Measurements from ENCODE around the gene OR1Q1. TPM values are rescaled to one million over a fixed set of nuclear protein-coding genes. Genes with fewer than 3 reads are reported as not detected.
"Not testable (repeated sequence)": the region's sequence is repeated elsewhere in the genome, so short reads cannot be mapped to it uniquely, and the experiment has no call there.

The OR1Q1 gene
- total RNA-seq (2014; rRNA removed): not detected in 2 replicates
- polyA plus RNA-seq (2012): not detected

- no peak for DNase-seq (ENCODE audit: low read depth)
Measured at GRCh38 chr9:122614362-122614761, at the start of gene OR1Q1. Gene OR1Q1, plus strand, starts transcription at chr9:122614738. Its CDS starts 0 bp downstream, at chr9:122614738.

GRCh38 chr9:122567901-122568300, 46.6 kb upstream of the OR1Q1 start:
- no peak for DNase-seq (ENCODE audit: low read depth)

GRCh38 chr9:122572456-122572855, 42.1 kb upstream of the OR1Q1 start:
- DNase-seq (ENCODE audit: low read depth): no peak

GRCh38 chr9:122579874-122580273, 34.7 kb upstream of the OR1Q1 start:
- no peak for DNase-seq (ENCODE audit: low read depth)

GRCh38 chr9:122580360-122580759, 34.2 kb upstream of the OR1Q1 start:
- peak; percentile 26 for DNase-seq (ENCODE audit: low read depth)

- DNase-seq (ENCODE audit: low read depth): not testable (repeated sequence)
Measured at GRCh38 chr9:122583284-122583683, 31.3 kb upstream of the OR1Q1 start, which contains the start of gene OR1L8. Gene OR1L8, minus strand, starts transcription at chr9:122583384. Its CDS starts 14,907 bp downstream, at chr9:122568477.

- DNase-seq (ENCODE audit: low read depth): no peak
Measured at GRCh38 chr9:122605691-122606090, 8.8 kb upstream of the OR1Q1 start.

- DNase-seq (ENCODE audit: low read depth): no peak
Measured at GRCh38 chr9:122606587-122606986, 8.0 kb upstream of the OR1Q1 start.

GRCh38 chr9:122609804-122610203, 4.7 kb upstream of the OR1Q1 start:
- no peak for DNase-seq (ENCODE audit: low read depth)

- DNase-seq (ENCODE audit: low read depth): no peak
Measured at GRCh38 chr9:122619996-122620395, 5.5 kb downstream of the OR1Q1 start.

- no peak for DNase-seq (ENCODE audit: low read depth)
Measured at GRCh38 chr9:122642226-122642625, 27.7 kb downstream of the OR1Q1 start.

- DNase-seq (ENCODE audit: low read depth): no peak
Measured at GRCh38 chr9:122656378-122656777, 41.8 kb downstream of the OR1Q1 start.

- DNase-seq (ENCODE audit: low read depth): no peak
Measured at GRCh38 chr9:122657527-122657926, 43.0 kb downstream of the OR1Q1 start, which contains the start of gene OR1B1. Gene OR1B1, minus strand, starts transcription at chr9:122657627.

GRCh38 chr9:122661416-122661815, 46.9 kb downstream of the OR1Q1 start, which contains the start of gene OR1L1:
Gene OR1L1, plus strand, starts transcription at chr9:122661716. Its CDS starts 0 bp downstream, at chr9:122661716.
- no peak for DNase-seq (ENCODE audit: low read depth)

Other genes starting within 250 kb of the OR1Q1 start
- gene PTGS1, start 243.7 kb upstream of the OR1Q1 start, total RNA-seq (2014; rRNA removed): 1.7 TPM in 2 replicates
- not detected in 2 replicates for gene OR1J1, start 136.8 kb upstream of the OR1Q1 start, total RNA-seq (2014; rRNA removed)
- gene OR1J2, start 103.9 kb upstream of the OR1Q1 start, total RNA-seq (2014; rRNA removed): not detected in 2 replicates
- not detected in 2 replicates for gene OR1J4, start 95.6 kb upstream of the OR1Q1 start, total RNA-seq (2014; rRNA removed)
- gene OR1N1, start 87.4 kb upstream of the OR1Q1 start, total RNA-seq (2014; rRNA removed): not detected in 2 replicates
- gene OR1N2, start 61.6 kb upstream of the OR1Q1 start, total RNA-seq (2014; rRNA removed): not detected in 2 replicates
- gene OR1L8, start 31.4 kb upstream of the OR1Q1 start, total RNA-seq (2014; rRNA removed): not detected in 2 replicates
- not detected in 2 replicates for gene OR1B1, start 42.9 kb downstream of the OR1Q1 start, total RNA-seq (2014; rRNA removed)
- gene OR1L1, start 47.0 kb downstream of the OR1Q1 start, total RNA-seq (2014; rRNA removed): not detected in 2 replicates
- gene OR1L3, start 60.4 kb downstream of the OR1Q1 start, total RNA-seq (2014; rRNA removed): not detected in 2 replicates
- not detected in 2 replicates for gene OR1L4, start 109.3 kb downstream of the OR1Q1 start, total RNA-seq (2014; rRNA removed)
- not detected in 2 replicates for gene OR1L6, start 127.6 kb downstream of the OR1Q1 start, total RNA-seq (2014; rRNA removed)
- gene OR5C1, start 174.2 kb downstream of the OR1Q1 start, total RNA-seq (2014; rRNA removed): not detected in 2 replicates
- gene OR1K1, start 185.4 kb downstream of the OR1Q1 start, total RNA-seq (2014; rRNA removed): not detected in 2 replicates
- 21.1 and 25.3 TPM in 2 replicates for gene PDCL, start 213.8 kb downstream of the OR1Q1 start, total RNA-seq (2014; rRNA removed)